GM12873 (cell line): ENCODE data around the gene PTGFRN.

Source experiments
- CTCF ChIP-seq: IDR thresholded peaks from 2 replicates; pipeline ENCODE4 v1.5.1; 2012; ENCODE audit warnings: low read depth, mild to moderate bottlenecking, moderate library complexity, low read length, control low read depth; ENCODE audit not compliant: insufficient read depth; ENCODE audit errors: missing control alignments

Gene PTGFRN

GRCh38 chr1:116874733-116875249 lies 34.9 kb upstream of the PTGFRN start:
- TF ChIP-seq CTCF, result no peak

- TF ChIP-seq CTCF, result no peak
Observed at GRCh38 chr1:116875391-116875790, 34.3 kb upstream of the PTGFRN start.

- no peak for TF ChIP-seq CTCF
Observed at GRCh38 chr1:116877141-116877818, 32.4 kb upstream of the PTGFRN start.

- no peak for TF ChIP-seq CTCF
Observed at GRCh38 chr1:116878804-116879477, 30.8 kb upstream of the PTGFRN start.

DNA sequence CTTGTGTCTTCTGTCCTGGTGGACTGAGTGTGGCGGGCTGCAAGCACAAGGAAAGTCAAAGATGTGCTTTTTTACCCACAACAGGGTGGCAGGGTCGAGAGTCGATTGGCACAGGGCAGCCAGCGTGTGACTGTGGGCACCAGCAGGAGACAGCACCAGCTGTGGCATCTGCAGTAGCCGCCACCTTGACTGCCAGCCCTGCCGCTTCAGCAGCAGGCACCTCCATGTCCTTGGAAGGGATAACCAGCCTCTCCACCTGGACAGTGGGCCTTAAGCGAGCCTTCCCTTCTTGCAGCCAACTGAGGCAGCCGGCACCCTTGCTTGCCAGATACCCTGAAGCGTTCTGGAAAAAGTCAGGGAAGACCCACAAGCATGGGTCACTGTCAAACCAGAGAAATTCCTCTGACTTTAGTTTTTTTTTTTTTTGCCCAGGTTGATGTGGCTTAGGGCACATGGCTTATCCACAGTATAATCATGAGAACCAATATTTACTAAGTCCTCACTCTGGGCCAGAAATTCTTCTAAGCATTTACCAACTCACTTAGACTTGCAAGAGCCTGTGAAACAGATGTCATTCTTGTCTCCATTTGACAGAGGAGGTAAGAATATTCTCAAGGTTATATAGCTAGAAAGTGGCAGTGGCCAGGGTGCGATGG lies 30.1 kb upstream of the PTGFRN start:
- no peak for TF ChIP-seq CTCF

DNA sequence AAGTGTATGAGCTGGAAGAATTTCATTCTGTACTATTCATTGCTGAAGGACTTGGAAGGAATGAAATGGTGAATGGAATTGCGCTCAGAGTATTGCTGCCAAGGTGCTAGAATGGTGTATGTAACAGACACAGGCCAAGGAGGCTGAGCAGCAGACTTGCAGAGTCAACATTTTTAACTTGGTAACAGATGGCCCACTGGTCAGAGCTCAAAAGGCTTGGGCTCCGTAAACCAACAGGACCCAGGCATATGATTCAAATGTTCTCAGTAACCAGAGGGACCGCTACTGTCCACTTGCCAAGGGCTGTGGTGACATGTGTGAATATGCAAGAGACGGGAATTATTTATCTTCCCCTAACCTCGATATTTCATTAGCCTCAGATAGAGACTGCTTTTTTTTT lies 28.8 kb upstream of the PTGFRN start:
- TF ChIP-seq CTCF, result no peak

DNA sequence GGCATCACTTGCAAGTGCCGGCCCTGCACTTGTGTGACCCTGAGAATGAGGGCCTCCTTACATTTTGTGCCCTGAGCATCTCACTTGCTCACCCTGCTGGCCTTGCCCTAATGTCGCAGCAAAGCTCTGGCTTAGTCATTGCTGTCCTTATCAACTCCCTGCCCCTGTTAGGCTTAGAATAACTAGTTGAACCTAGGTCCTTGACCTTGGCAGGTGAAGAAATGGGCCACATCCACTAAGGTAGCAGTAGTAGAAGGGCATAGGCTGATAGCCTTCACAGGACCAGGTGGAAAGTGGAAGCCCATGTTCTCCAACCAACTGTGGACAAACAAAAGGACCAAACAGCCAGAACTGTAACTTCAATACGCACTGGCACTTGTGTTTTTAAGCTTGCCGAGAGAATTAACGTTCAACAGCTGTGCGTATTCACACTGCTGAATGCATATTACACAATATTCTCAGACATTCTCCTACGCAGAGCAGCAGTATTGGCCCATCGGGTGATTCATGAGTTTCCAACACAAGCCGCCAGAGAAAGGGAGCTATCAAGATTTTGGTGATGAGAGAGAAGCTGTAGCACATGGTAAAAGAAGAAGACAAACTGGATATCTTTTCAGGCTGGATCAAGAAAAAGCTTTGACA lies 27.7 kb upstream of the PTGFRN start:
- peak; percentile 59 for TF ChIP-seq CTCF
